HG03442 (cell line): ENCODE results near the gene TRAPPC12.
A peak's percentile ranks its signal among the peaks of the same experiment; 100 is the strongest.

Experiments
- ATAC-seq: cut with Tn5 transposase; IDR thresholded peaks from one replicate; pipeline ENCODE4 v1.9.1; 2021; ENCODE audit warnings: mild to moderate bottlenecking, moderate library complexity; ENCODE audit not compliant: unreplicated experiment

TRAPPC12 gene

DNA sequence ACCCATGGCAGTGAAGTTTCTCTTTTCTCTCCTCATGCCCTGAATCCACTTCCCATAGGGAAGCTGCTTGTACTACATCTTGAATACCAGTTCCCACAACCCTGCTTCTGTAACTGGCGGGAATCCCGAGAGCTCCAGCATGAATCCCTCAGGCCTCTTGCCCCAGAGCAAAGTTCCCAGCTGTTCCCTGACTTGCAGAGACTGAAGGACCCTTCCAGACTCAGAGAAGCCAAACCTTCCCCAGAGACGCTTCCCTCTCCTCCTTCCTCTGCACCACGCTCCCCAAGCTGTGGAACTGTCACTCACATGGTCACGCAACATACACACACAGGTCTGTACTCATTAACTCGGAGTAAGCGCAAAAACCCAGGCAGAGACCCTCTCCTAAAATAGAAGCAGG lies 26.4 kb downstream of the TRAPPC12 start:
- ATAC-seq = no peak

DNA sequence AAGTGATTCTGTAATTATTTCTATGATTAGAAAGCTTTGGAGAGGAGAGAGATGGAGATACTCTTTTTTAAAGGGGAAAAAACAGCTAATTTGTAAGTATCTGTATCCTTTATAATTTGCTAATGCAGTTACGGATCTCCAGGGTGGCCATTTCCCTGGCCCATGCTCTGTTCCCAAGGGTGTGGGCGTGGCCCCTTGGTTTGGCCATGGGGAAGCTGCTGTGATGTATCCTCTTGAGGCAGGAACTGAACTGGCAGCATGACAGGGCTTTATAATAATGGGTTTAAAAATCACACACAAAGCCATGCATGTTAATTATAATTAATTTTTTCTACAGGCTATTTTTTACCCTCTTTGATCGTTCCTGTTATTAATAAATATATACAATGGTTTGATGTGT lies 27.0 kb downstream of the TRAPPC12 start:
- no peak for ATAC-seq

DNA sequence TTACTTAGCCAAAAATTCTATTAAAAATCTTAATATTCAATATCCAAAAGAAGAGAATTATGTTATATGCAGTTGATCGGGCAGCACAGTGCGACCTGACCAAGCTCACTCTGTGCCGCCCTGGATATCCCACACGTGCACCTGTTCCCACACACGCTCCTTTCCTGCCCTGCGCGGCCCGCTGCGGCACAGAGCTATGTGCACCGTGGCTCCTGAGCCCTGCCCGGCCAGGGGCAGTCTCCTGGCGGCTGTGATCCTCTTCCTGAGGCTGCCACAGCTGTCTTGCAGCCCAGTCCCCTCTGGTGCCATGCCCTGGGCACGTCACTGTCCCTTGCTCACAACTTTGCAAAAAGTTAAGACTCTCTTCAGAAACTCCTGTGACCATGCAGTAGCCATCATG lies 29.3 kb downstream of the TRAPPC12 start:
- no peak for ATAC-seq

DNA sequence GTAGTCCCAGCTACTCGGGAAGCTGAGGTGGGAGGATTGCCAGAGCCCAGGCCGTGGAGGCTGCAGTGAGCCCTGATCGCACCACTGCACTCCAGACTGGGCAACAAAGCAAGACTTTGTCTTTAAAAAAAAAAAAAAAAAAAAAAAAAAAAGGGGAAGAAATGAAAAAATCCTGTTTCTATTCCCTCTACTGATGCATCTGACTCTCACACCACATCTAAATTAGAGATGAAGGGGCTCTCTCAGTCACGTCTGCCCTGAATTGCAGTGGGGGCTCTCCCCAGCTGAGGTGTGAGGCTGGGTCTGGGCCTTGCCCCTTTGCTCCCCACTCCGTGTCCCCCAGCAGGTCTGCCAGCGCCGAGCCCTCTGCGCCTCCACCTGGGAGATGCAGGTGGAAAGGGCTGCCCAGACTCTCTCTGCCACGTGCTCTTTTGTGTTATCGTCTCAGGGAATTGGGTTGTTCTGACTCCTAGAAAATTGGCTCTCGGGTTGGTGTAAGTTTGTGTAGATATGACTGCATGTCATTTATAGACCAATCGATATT lies 30.2 kb downstream of the TRAPPC12 start:
- no peak for ATAC-seq

DNA sequence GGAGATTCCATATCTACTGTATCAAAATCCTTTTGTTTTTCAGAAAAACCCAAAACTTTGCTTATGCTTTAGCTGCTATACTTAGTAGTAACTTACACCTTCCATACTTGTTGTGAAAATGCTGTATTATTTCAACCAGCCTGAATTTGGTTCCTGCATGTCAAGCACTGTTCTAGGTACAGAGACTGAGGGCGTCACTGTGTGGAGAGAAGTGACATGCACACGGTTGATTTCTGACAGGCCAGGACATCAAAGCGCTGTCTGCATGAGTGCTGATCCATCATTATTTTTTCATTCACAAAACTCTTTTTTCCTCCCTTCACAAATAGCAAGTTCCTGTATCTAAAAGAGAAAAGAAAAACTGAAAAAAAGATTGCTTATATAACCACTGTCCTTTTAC lies 31.6 kb downstream of the TRAPPC12 start:
- ATAC-seq = no peak

DNA sequence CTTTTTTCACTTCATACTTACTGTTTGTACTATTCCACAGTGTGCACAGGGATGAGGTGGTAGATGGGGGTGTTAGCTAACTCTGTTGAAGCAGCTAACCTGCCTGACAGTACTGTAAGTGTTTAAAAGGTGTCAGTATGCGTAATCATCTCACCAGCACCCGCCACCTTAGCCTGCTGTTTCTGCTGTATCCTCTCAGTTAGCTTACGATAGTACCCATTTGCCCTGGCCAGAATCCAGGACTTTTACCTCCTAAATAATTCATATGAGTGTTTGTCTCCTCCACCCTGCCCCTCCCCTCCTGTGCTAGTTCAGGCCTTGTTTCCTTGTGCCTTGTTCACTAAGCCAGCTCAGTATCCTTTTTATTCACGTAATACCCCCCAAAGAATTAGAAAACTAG lies 34.2 kb downstream of the TRAPPC12 start:
- ATAC-seq = no peak

DNA sequence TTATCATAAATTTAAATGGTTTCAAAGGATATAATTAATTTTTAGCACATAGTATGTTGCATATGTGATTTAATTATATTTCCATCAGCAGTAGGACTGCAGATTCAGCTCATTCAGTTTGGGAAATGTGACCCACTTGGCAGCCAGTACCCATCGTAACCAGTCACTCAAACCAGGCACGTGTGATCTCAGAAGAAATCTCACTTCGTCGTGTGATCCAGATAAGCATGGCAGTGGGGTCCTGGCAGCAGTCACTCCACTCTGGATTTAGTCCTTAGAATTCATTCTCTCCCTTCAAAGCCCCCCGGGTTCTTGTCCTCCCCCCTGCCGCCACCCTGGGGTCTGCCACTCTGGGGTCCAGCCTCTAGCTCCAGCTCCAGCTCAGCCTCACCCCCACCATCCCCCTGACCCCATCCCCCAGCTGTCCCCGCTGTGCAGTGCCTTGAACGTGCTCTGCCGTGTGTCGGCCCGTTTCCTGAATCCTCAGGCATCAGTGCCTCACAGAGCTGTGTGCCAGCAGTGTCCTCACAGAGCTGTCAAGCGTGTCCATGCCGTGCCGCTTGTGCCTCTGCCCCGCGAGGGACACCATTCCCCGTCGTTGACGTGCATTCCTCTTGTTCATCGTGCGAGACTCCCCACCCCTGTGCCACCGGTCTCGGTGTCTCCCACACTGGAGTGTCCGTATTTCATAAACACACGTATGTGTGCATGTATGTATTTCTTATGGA lies 34.8 kb downstream of the TRAPPC12 start:
- ATAC-seq = no peak

DNA sequence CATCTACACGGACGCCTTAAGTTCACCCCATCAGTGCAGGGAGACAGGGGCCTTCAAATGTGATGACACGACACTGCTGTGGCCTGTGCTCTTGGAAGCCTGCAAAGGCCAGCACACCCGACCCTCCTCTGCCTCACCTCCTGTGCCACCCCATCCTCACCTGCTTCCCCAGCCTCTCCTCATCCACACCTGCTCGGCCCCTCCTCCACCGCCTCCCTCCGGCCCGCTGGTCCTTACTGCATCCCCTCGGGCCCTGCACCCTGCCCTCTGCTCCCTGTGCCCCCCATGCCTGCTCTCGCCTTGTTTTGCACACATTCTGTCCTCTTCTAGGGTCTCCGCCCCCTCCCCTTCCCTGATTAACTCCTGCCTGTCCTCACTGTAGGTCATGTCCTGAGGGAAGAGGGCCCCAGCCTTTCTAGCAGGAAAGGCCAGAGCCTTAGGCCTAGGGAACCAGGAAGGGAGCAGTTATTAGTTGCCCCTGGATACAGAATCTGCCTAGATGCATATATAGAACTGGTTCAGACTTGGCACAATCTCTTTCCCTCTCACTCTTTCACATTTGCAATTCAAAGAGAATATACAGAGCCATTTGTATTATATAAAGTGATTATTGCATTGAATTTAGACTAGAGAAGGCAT lies 39.4 kb downstream of the TRAPPC12 start:
- ATAC-seq = no peak

DNA sequence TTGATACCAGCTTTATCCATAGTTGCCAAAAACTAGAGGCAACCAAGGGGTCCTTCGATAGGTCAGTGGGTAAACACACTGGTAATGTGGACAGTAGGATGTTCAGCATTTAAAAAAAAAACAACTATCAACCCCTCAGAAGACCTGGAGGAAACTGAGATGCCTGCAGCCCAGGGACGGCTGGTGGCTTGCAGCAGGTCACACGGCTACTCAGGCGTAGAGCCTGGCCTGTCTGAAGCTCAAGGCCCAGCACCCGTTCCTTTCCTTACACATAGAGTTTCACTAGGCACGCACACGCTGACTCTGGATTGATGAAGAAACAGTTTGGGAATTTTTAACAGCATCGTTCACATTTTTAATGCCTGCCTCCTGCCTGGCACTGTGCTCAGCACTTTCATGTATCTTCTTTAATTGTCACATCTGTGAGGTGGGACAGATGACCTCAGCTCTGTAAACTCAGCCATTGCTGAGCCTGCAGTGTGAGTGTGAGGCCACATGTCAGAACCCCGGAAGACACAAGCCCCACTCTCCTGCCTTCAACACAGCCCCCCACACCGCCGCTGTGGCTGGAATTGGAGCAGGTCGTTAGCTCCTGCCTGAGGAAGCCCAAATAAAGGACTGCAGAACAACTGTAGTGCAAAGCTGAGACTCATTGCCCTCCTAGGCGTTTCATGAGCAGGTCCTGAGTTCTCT lies 40.7 kb downstream of the TRAPPC12 start:
- ATAC-seq = no peak

DNA sequence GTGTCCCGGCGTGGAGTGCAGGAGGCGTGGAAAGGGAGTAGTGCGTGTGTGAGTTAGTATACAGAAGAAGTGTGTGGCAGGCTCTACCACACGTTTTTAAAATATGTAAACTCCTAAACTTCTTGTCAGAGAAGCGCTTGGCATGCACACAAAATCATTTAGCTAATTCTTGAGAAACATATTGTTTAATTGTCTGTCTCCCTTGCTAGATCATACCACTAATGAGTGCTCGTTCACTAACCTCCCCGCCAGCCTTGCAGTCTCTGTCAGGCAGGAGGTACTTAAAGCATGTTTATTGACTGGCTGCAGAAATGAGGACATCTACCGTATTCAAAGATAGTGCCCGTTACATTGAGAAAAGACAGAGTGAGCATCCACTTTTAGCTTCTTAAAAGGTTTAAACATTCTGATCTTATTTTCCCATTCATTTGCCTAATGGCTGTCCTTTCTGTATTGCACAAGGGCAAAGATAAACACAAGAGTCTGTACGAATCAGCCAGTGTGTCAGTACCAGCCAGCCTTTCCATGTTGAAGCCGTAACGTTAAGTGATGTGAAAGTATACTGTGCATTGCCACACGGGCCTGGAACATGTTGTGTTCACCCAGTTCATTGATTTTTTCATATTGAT lies 41.4 kb downstream of the TRAPPC12 start:
- ATAC-seq = no peak

DNA sequence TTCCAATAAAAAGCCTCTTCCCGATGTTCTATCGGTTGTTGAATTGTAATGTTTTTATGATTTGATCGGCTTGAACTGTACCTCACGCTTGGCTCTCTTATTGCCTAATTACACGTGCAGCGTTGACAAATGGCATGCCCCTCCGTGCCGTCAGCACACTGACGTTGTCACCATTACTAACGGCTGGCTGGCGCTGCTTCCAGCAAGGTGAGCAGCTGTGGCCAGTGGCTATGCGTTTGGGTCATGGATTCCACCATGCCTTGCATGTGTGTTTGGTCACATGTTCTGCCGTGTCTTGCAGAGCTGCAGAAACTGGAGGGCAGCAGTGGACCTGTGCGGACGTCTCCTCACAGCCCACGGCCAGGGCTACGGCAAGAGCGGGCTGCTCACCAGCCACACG lies 42.1 kb downstream of the TRAPPC12 start:
- ATAC-seq = no peak

DNA sequence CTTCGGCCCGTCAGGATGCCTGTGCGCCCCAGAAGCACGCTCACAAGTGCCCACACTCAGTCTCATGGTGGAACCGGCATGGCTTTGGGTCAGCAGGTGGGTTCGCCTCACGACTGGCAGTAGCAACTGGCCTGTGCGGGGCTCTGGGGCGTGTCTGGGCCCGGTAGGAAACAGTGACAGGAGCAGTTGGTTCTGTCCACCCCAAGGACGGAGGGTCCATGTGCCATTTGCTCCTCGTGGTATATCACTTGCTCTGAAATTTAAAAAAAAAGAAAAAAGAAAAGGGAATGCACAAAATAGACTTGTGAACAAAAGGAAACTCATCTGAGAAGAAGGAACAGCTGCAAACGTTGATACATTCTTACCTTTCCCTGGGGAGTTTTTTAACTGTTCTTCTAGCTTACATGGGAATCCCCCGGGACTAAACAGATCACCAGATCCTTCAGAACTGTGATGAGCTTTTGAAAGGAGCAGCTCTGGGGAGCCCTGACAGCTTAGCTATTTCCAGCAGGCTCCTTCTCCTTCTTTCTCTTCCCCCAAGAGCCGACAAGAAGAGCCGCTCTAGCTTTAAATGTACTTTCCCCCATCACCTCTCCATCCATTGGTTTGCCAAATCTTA lies 42.8 kb downstream of the TRAPPC12 start:
- ATAC-seq = peak; percentile 50

DNA sequence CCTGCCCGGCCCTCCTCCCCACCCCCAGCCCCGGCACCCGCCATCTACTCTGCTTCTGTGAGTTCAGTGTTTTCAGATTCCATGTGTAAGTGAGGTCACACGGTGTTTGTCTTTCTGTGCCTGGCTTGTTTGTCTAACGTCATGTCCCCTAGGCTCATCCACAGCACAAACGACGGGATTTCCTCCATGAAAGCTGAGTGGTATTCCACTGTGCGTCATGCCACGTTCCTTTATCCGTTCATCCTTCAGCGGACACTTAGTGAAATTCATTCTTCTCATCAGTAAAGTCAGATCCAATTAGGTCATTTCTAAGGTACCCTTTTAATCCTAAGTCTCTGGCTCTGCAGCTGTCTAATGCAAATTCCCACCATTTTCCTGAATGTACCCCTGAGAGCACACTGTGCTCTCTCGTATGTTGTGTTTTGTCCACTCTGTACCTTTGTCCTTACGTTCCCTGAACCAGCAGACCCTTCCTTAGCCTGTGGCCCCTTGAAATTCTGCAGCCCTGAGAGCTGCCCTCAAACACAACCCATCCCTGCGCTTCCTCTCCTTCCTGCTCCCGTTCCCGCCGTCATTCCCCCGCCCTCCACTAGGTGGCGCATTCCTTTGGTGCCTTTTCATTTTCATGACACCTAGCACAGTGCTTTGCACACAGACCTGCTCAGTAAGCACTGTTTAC lies 44.1 kb downstream of the TRAPPC12 start:
- ATAC-seq = no peak

DNA sequence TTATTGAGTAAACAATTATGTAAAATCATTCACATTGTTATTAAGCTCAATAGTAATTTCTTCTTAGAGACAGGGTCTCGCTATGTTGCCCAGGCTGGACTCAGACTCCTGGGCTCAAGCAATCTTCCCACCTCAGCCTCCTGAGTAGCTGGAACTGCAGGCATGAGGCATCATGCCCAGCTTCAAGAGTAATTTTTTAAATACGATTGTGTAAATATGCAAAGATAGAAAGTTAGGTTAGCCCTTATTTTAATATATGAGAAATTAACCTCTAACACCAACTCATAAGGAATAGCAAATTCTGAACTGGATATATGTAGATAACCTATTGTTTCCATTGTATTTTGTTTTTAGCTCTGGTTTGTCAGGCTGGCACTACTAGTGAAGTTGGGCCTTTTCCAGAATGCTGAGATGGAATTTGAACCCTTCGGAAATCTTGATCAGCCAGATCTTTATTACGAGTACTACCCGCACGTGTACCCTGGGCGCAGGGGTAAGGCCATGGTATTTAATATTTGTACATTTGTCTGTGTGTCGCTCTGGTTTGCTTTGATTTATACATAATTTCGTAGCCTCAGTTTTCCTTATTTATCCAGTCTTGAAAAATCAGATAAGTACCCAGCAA lies 44.8 kb downstream of the TRAPPC12 start:
- ATAC-seq = no peak

DNA sequence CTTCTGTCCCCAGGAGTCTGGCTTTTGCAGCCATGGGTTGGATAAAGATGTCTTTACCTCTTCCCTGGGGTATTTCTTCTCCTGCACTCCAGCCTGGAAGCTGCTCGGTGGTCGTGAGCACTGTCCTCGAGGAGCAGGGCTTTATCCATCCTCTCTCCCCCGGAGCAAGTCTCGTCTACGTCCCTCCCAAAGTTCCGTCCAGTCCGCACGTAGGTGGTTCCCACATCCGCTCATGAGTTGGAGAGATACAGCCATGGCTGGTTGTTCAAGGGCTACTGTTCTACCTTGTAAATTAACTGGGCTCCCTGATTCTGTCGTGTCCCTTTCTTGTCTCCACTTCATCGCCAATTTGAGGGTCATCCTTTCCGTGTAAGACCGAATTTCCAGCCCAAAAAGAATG lies 47.1 kb downstream of the TRAPPC12 start:
- ATAC-seq = no peak

DNA sequence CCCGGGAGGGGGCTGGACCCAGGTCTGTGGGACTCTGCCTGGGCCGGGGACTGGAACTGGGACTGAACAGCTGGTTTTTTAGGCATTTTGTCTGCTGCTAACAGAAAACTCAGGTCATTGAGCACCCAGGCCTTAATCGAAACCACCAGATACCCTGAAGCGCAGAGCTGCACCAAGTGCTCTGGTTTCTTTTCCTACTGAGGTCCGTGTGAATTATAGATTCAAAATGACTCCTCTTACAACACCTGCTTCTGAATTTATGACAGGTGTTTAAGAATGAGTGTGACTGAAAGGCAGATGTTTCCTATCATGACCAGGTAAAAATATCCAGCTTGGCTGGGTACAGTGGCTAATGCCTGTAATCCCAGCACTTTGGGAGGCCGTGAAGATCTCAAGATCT lies 47.8 kb downstream of the TRAPPC12 start:
- ATAC-seq = peak; percentile 73

DNA sequence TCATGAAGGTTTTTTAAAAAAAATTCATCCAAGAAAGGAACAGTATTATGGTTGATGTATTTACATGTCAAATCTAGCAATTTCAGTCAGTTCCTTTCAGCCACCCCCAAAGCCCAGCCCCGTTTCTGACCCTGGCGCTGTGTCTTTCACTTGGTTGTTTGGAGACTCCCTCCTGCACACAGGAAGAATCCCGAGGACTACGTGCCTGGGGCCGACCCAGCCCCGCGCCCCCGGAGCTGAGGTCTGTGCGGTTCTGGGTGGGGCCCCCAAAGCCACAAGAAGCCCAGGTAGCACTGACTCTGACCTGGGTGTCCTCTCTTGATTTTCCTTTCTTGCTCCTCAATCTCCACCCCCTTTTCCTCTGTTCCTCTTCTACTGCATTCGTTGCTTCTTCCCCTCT lies 49.1 kb downstream of the TRAPPC12 start:
- ATAC-seq = no peak

DNA sequence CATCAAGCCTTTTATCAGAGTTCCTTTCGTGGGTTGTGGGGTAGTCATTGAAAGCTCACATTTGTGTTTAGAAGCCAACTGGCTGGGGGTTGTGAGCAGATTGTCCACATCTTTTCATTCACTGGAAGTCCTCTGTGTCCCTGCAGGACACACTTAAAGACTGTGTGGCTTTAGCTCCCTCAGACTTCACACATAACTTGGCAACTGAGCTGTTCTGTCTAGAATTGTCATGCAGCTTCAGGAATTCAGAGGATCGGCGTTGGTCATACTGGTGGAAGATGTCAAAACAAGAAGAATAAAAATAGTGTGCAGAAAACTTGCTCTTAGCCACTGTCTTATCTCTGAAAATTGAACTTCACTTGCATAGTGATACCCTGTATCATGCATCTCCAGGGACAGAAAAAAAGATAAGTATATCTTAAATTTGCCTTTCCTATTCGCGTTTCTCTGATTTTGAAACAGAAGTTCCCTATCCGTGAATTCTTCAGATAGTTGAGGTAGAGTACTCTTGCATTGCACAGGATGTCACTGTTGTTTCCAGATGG lies 49.6 kb downstream of the TRAPPC12 start:
- ATAC-seq = no peak

DNA sequence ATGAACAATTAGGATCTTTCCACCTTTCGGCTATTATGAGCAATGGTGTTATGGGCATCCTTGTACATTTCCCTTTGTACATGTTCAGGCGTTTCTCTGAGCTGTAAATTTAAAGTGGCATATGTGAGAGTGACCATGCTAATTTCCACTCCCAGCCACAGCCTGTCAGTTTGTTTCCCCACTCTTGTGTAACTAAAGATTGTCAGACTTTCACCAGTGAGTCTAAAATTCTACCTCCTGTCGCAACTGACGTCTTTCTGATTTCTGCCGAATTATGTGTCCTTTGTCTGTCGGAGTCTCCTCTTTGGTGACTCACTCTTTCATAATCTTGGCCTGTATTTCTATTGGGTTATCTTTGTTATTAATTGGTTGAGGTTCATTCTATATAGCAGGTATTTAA lies 50.7 kb downstream of the TRAPPC12 start:
- no peak for ATAC-seq
